IMR-90 (cell line): ENCODE data around the gene EXD1. TPM values are rescaled to one million over a fixed set of nuclear protein-coding genes. Genes with fewer than 3 reads are reported as not detected.

Experiments used
- ATAC-seq: fragments of 200-7000 bp; cut with Tn5 transposase; 2 replicates; pipeline ENCODE4 v1.9.1; 2020; ENCODE audit warnings: low read depth, mild to moderate bottlenecking, moderate library complexity
- BruUV-seq: library from RNA; stranded (reverse); fragments of 400-500 nt; replicated peaks from 2 replicates; lab custom pipeline; 2021; lab: Mats Ljungman, UMichigan
- CTCF ChIA-PET: fragments of 300-600 bp; formaldehyde crosslinking; extraction: SDS; loops from one replicate; lab custom pipeline; 2021; ENCODE audit warnings: antibody characterized with exemption; lab: Yijun Ruan, JAX
- POLR2A ChIA-PET: fragments of 300-600 bp; sonication (Branson Sonifier 250); formaldehyde crosslinking; loops from one replicate; lab custom pipeline; 2022; ENCODE audit warnings: antibody characterized with exemption; ENCODE audit not compliant: unreplicated experiment; lab: Charles Lee
- DNase-seq: peaks from one replicate; pipeline ENCODE4 v3.0.0; 2013
- H2AFZ ChIP-seq: replicated peaks from 2 replicates; pipeline ENCODE3; 2013; ENCODE audit warnings: low read length, mild to moderate bottlenecking; ENCODE audit not compliant: poor library complexity
- H2AK5ac ChIP-seq: 2 replicates; pipeline ENCODE4 v1.6.1; 2013; ENCODE audit warnings: low read depth, low read length, inconsistent platforms
- H2AK9ac ChIP-seq: replicated peaks from 2 replicates; pipeline ENCODE3; 2013; ENCODE audit warnings: mild to moderate bottlenecking, low read depth, low read length, moderate library complexity; ENCODE audit not compliant: poor library complexity
- H2BK120ac ChIP-seq: 2 replicates; pipeline ENCODE4 v1.6.1; 2013; ENCODE audit warnings: low read depth, low read length, inconsistent platforms
- H2BK15ac ChIP-seq: 3 replicates; pipeline ENCODE4 v1.6.1; 2013; ENCODE audit warnings: low read depth, low read length, inconsistent platforms
- H2BK20ac ChIP-seq: 2 replicates; pipeline ENCODE4 v1.6.1; 2013; ENCODE audit warnings: low read depth, mild to moderate bottlenecking, inconsistent platforms, low read length, moderate library complexity
- H2BK5ac ChIP-seq: 2 replicates; pipeline ENCODE4 v1.6.1; 2013; ENCODE audit warnings: mild to moderate bottlenecking, low read depth, low read length, inconsistent platforms; ENCODE audit not compliant: poor library complexity, severe bottlenecking
- H3K14ac ChIP-seq: replicated peaks from 2 replicates; pipeline ENCODE4 v1.6.1; 2013; ENCODE audit warnings: low read depth, low read length, inconsistent platforms
- H3K18ac ChIP-seq: 2 replicates; pipeline ENCODE4 v1.6.1; 2013; ENCODE audit warnings: low read depth, low read length, control low read depth
- H3K23ac ChIP-seq: 2 replicates; pipeline ENCODE4 v1.6.1; 2013; ENCODE audit warnings: low read depth, low read length, inconsistent platforms
- H3K27ac ChIP-seq: 2 replicates; pipeline ENCODE4 v1.5.1; 2013; ENCODE audit warnings: mild to moderate bottlenecking, control low read depth, low read length; ENCODE audit not compliant: insufficient read depth
- H3K27me3 ChIP-seq: 2 replicates; pipeline ENCODE4 v1.6.1; 2013; ENCODE audit warnings: low read length; ENCODE audit not compliant: control insufficient read depth, insufficient read depth
- H3K36me3 ChIP-seq: 2 replicates; pipeline ENCODE4 v1.6.1; 2013; ENCODE audit warnings: low read length, mixed read lengths; ENCODE audit not compliant: control insufficient read depth, insufficient read depth
- H3K4ac ChIP-seq: 2 replicates; pipeline ENCODE4 v1.6.1; 2013; ENCODE audit warnings: low read depth, low read length, inconsistent platforms
- H3K4me1 ChIP-seq: 2 replicates; pipeline ENCODE4 v1.6.1; 2013; ENCODE audit warnings: low read length, mixed read lengths; ENCODE audit not compliant: control insufficient read depth, insufficient read depth
- H3K4me2 ChIP-seq: 2 replicates; pipeline ENCODE4 v1.6.1; 2013; ENCODE audit warnings: low read depth, mild to moderate bottlenecking, control low read depth, low read length, moderate library complexity
- H3K4me3 ChIP-seq: 2 replicates; pipeline ENCODE4 v1.5.1; 2013; ENCODE audit warnings: low read depth, mild to moderate bottlenecking, control low read depth, low read length, moderate library complexity; ENCODE audit not compliant: insufficient read depth
- H3K56ac ChIP-seq: 2 replicates; pipeline ENCODE4 v1.6.1; 2013; ENCODE audit warnings: low read length, inconsistent platforms; ENCODE audit not compliant: insufficient read depth; ENCODE audit errors: extremely low read depth
- H3K79me1 ChIP-seq, 2 experiments: 2 replicates each; pipeline ENCODE4 v1.6.1; 2013; ENCODE audit warnings: low read length in 2 of 2, inconsistent platforms in 1 of 2, low read depth in 1 of 2
- H3K9ac ChIP-seq: 2 replicates; pipeline ENCODE4 v1.6.1; 2013; ENCODE audit warnings: low read depth, low read length, control low read depth
- H3K9me1 ChIP-seq: 2 replicates; pipeline ENCODE4 v1.6.1; 2013; ENCODE audit warnings: low read length, inconsistent platforms; ENCODE audit not compliant: insufficient read depth
- H3K9me3 ChIP-seq: 2 replicates; pipeline ENCODE4 v1.6.1; 2013; ENCODE audit warnings: low read length; ENCODE audit not compliant: control insufficient read depth, insufficient read depth
- H4K20me1 ChIP-seq: 2 replicates; pipeline ENCODE4 v1.6.1; 2013; ENCODE audit warnings: low read length, inconsistent platforms; ENCODE audit not compliant: insufficient read depth
- H4K5ac ChIP-seq: 2 replicates; pipeline ENCODE4 v1.6.1; 2013; ENCODE audit warnings: mild to moderate bottlenecking, low read depth, low read length, control low read depth
- H4K8ac ChIP-seq, 2 experiments: 2 replicates each; pipeline ENCODE4 v1.6.1; 2013; ENCODE audit warnings: low read depth in 2 of 2, low read length in 2 of 2, control low read depth in 1 of 2, inconsistent platforms in 1 of 2
- H4K91ac ChIP-seq: 2 replicates; pipeline ENCODE4 v1.6.1; 2013; ENCODE audit warnings: low read depth, low read length, inconsistent platforms; ENCODE audit not compliant: insufficient read depth
- CHD1 ChIP-seq: IDR thresholded peaks from 2 replicates; pipeline ENCODE4 v1.6.1; 2012; ENCODE audit warnings: low read depth, low read length, improper control_type of control experiment
- FOS ChIP-seq: fragments of 150-350 bp; IDR thresholded peaks from 2 replicates; pipeline ENCODE4 v1.6.1; 2016; ENCODE audit warnings: low read depth, low read length
- MAFK ChIP-seq: IDR thresholded peaks from 2 replicates; pipeline ENCODE4 v1.6.1; 2012; ENCODE audit warnings: low read depth, low read length, improper control_type of control experiment
- MXI1 ChIP-seq: IDR thresholded peaks from 2 replicates; pipeline ENCODE4 v1.6.1; 2012; ENCODE audit warnings: low read depth, mild to moderate bottlenecking, low read length, moderate library complexity, borderline replicate concordance
- NFE2L2 ChIP-seq: fragments of 150-350 bp; IDR thresholded peaks from 2 replicates; pipeline ENCODE4 v1.6.1; 2016; ENCODE audit warnings: low read depth, mild to moderate bottlenecking, low read length
- POLR2A ChIP-seq: IDR thresholded peaks from 2 replicates; pipeline ENCODE4 v1.6.1; 2012; ENCODE audit warnings: mild to moderate bottlenecking, low read depth, low read length
- RAD21 ChIP-seq: IDR thresholded peaks from 2 replicates; pipeline ENCODE4 v1.6.1; 2012; ENCODE audit warnings: low read length, improper control_type of control experiment
- RCOR1 ChIP-seq: IDR thresholded peaks from 2 replicates; pipeline ENCODE4 v1.6.1; 2012; ENCODE audit warnings: mild to moderate bottlenecking, low read length, improper control_type of control experiment; ENCODE audit not compliant: insufficient replicate concordance
- RFX5 ChIP-seq: IDR thresholded peaks from 2 replicates; pipeline ENCODE4 v1.8.0; 2012; ENCODE audit warnings: low read depth, mild to moderate bottlenecking, low read length, moderate library complexity
- SMC3 ChIP-seq: fragments of 150-350 bp; IDR thresholded peaks from 2 replicates; pipeline ENCODE4 v1.6.1; 2016; ENCODE audit warnings: low read depth, mild to moderate bottlenecking, antibody characterized with exemption, low read length, moderate library complexity
- WGBS, 2 experiments: methylation state at CpG; one replicate each; pipeline versions ENCODE4 v1.1.5 to v1.1.7; 2013; ENCODE audit warnings: missing lambda C conversion rate in 2 of 2; ENCODE audit not compliant: insufficient read length in 1 of 2; ENCODE audit errors: extremely low coverage in 2 of 2; 5-methylcytosine and 5-hydroxymethylcytosine counted together
- dilution Hi-C: fragments of 300-500 bp; cut with HindIII; formaldehyde crosslinking; loops from one replicate; pipeline ENCODE4 v1.14.3; 2018; ENCODE audit warnings: low sequenced_read_pairs; ENCODE audit not compliant: unreplicated experiment
- in situ Hi-C: fragments of 300-500 bp; cut with MboI; formaldehyde crosslinking; loops from 3 replicates; pipeline ENCODE4 v1.14.3; 2019; ENCODE audit warnings: low sequenced_read_pairs, inconsistent platforms, mixed read lengths
- intact Hi-C: fragments of 100-400 bp; cut with micrococcal nuclease; formaldehyde crosslinking; loops from 2 replicates; pipeline ENCODE4 v1.10.0; 2022
- polyA plus RNA-seq, 3 experiments: library from polyadenylated mRNA; depleted of rRNA; stranded (reverse); fragments of >200 nt; gene quantifications; 2 replicates each; pipeline ENCODE4 v1.2.3, GENCODE V29; 2012; ENCODE audit warnings: low replicate concordance in 1 of 3
- total RNA-seq: library from RNA; depleted of rRNA; stranded (reverse); fragments of >200 nt; gene quantifications from 2 replicates; pipeline ENCODE4 v1.2.3, GENCODE V29; 2012

Gene EXD1
- total and polyA plus RNA-seq, 2 of the 4 experiments (the other 2 are of a cell fraction): not detected

GRCh38 chr15:41241221-41241964 is 10.8 kb upstream of the EXD1 start:
- H2BK5ac ChIP-seq: no peak overlapping the region
- peaks cover 19 to 44% of the 10 kb centered on the region in 2 experiments for H3K79me1 ChIP-seq
- no peak overlapping the region for H3K56ac ChIP-seq
- no peaks in the 10 kb centered on the region for H3K27me3 ChIP-seq
- H3K4me3 ChIP-seq: no peak overlapping the region
- WGBS, 2 experiments: 90% methylated on average over 3 of the region's 6 CpGs; no CpG with 5 or more reads in 1 of the 2 experiments
- ATAC-seq (no peak), DNase-seq (no peak)
- H3K18ac ChIP-seq: no peak overlapping the region
- peaks cover 4% of the 10 kb centered on the region; the same call in 1 of the 2 replicates for H4K20me1 ChIP-seq
- H3K23ac ChIP-seq: no peak overlapping the region
- no peak overlapping the region for H3K14ac ChIP-seq
- in situ Hi-C loops: no loop called here
- no TSS peak for BruUV-seq
- H2AK9ac ChIP-seq: no peak overlapping the region
- ChIA-PET POLR2A (no interaction called here), CTCF (no interaction called here)
- no peak overlapping the region for H4K5ac ChIP-seq
- no peak overlapping the region for H4K8ac ChIP-seq
- H3K9me1 ChIP-seq: peaks cover 4% of the 10 kb centered on the region; the same call in 1 of the 2 replicates
- H2AK5ac ChIP-seq: no peak overlapping the region
- no peak overlapping the region for H3K4me2 ChIP-seq
- H3K4me1 ChIP-seq: no peaks in the 10 kb centered on the region
- no peak overlapping the region for H2BK15ac ChIP-seq
- no peak overlapping the region for H3K27ac ChIP-seq
- no peak overlapping the region for H2AFZ ChIP-seq
- dilution Hi-C loops: no loop called here
- TF ChIP-seq NFE2L2 (no peak), POLR2A (no peak), CHD1 (no peak), MXI1 (no peak), RFX5 (no peak), SMC3 (no peak), FOS (no peak), RAD21 (no peak), MAFK (no peak), RCOR1 (no peak)
- intact Hi-C loops: no loop called here
- no peak overlapping the region for H2BK20ac ChIP-seq
- no peak overlapping the region for H3K9ac ChIP-seq
- H3K4ac ChIP-seq: no peak overlapping the region
- H4K91ac ChIP-seq: no peak overlapping the region
- peaks cover 17% of the 10 kb centered on the region for H3K36me3 ChIP-seq
- no peaks in the 10 kb centered on the region for H3K9me3 ChIP-seq
- H2BK120ac ChIP-seq: no peak overlapping the region
